Endodermal cell (in vitro differentiated cells): Measurements from ENCODE around the gene ANKS1B. TPM values are rescaled to one million over a fixed set of nuclear protein-coding genes. Genes with fewer than 3 reads are reported as not detected.

Experiments used
- DNase-seq: peaks from one replicate; pipeline ENCODE4 v3.0.0-alpha.2; 2017
- H3K27ac ChIP-seq: 2 replicates; pipeline ENCODE4 v1.5.1; 2013; ENCODE audit warnings: mild to moderate bottlenecking, low read depth, low read length, moderate library complexity
- H3K27me3 ChIP-seq: 2 replicates; pipeline ENCODE4 v1.6.1; 2013; ENCODE audit warnings: mild to moderate bottlenecking, low read length, moderate library complexity; ENCODE audit not compliant: insufficient read depth, control insufficient read depth, poor library complexity, severe bottlenecking
- H3K36me3 ChIP-seq: 2 replicates; pipeline ENCODE4 v1.7.0; 2013; ENCODE audit warnings: mild to moderate bottlenecking, low read length, moderate library complexity; ENCODE audit not compliant: control insufficient read depth, insufficient read depth
- H3K4me1 ChIP-seq: one replicate; pipeline ENCODE4 v1.7.0; 2013; ENCODE audit warnings: low read length; ENCODE audit not compliant: control insufficient read depth, insufficient read depth
- H3K4me3 ChIP-seq: 2 replicates; pipeline ENCODE4 v1.5.1; 2013; ENCODE audit warnings: mild to moderate bottlenecking, low read length, moderate library complexity
- H3K9ac ChIP-seq: 2 replicates; pipeline ENCODE4 v1.6.1; 2013; ENCODE audit warnings: mild to moderate bottlenecking, low read length, moderate library complexity; ENCODE audit not compliant: poor library complexity, severe bottlenecking; ENCODE audit errors: extremely low read depth
- H3K9me3 ChIP-seq: 2 replicates; pipeline ENCODE4 v1.6.1; 2013; ENCODE audit warnings: mild to moderate bottlenecking, low read length, moderate library complexity; ENCODE audit not compliant: control insufficient read depth
- H3K27ac Mint-ChIP-seq: 2 replicates; pipeline ENCODE4 v1.8.0; 2020; ENCODE audit warnings: mixed read lengths
- H3K27me3 Mint-ChIP-seq: 2 replicates; pipeline ENCODE4 v1.8.0; 2021; ENCODE audit warnings: mild to moderate bottlenecking, mixed read lengths; ENCODE audit not compliant: insufficient read depth
- H3K36me3 Mint-ChIP-seq: 2 replicates; pipeline ENCODE4 v1.8.0; 2020; ENCODE audit warnings: low read depth, mixed read lengths
- H3K4me1 Mint-ChIP-seq: 2 replicates; pipeline ENCODE4 v1.8.0; 2020; ENCODE audit warnings: mixed read lengths
- H3K4me3 Mint-ChIP-seq: 2 replicates; pipeline ENCODE4 v1.8.0; 2020; ENCODE audit warnings: mild to moderate bottlenecking, moderate library complexity, mixed read lengths
- H3K9me3 Mint-ChIP-seq: 2 replicates; pipeline ENCODE4 v1.8.0; 2020; ENCODE audit warnings: mild to moderate bottlenecking, mixed read lengths
- WGBS, 2 experiments: methylation state at CpG; one replicate each; pipeline versions ENCODE4 v1.1.5 to v1.1.7; 2013; ENCODE audit warnings: missing lambda C conversion rate in 2 of 2, mixed read lengths in 1 of 2; ENCODE audit not compliant: insufficient coverage in 1 of 2, insufficient read length in 1 of 2; 5-methylcytosine and 5-hydroxymethylcytosine counted together
- total RNA-seq, 2 donors: library from RNA; stranded (reverse); fragmentation: NEBNext Ultra II Directional in 1 of 2; extraction: Animal tissue kit (Norgen Biotek cat#: 25700) in 1 of 2; gene quantifications; 2 replicates in 1 of 2; 3 replicates in 1 of 2; pipeline ENCODE4 v1.2.1, GENCODE V29; 2021
- TF ChIP-seq, protein P1 (sequence below): fragments of 200-600 bp; sonication (generic); conservative IDR thresholded peaks from 2 replicates; pipeline ENCODE4 v1.5.0; 2021; ENCODE audit warnings: antibody characterized with exemption, mild to moderate bottlenecking

ANKS1B gene
- total RNA-seq, 2 donors from 2014 or later, result 28.5 to 65.8 TPM

DNA sequence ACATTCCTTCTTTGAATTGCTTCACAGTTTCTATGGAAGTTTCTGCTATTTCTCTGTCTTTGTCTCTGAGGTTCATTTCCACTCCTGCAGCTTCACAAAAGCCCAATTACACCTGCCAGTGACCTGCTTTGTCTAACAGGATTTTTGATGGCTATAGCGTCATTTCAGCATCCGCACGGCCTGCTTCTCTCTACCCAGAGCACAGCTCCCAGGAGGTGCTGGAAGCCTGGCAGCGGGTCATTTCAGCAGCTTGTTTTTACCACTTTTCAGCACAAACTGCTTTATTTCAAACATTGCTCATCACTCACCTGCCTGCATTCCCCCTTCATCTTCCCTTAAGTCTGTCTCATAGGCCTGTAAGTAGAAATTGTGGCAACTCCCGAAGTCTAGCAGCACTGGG, 771.7 kb downstream of the ANKS1B start:
- no peak overlapping the region for H3K4me3 ChIP-seq
- Mint-ChIP-seq H3K27ac (no peak overlapping the region), H3K9me3 (peaks cover 53% of the 10 kb centered on the region), H3K27me3 (no peaks in the 10 kb centered on the region), H3K4me3 (no peak overlapping the region), H3K4me1 (no peaks in the 10 kb centered on the region), H3K36me3 (peaks cover 18% of the 10 kb centered on the region)
- H3K4me1 ChIP-seq, result no peaks in the 10 kb centered on the region
- 78 to 91% methylated on average over 1 to 5 of the region's 5 CpGs for WGBS, 2 experiments
- no peaks in the 10 kb centered on the region for H3K27me3 ChIP-seq
- H3K27ac ChIP-seq, result no peak overlapping the region
- no peak overlapping the region for H3K9ac ChIP-seq
- TF ChIP-seq, protein P1, sequence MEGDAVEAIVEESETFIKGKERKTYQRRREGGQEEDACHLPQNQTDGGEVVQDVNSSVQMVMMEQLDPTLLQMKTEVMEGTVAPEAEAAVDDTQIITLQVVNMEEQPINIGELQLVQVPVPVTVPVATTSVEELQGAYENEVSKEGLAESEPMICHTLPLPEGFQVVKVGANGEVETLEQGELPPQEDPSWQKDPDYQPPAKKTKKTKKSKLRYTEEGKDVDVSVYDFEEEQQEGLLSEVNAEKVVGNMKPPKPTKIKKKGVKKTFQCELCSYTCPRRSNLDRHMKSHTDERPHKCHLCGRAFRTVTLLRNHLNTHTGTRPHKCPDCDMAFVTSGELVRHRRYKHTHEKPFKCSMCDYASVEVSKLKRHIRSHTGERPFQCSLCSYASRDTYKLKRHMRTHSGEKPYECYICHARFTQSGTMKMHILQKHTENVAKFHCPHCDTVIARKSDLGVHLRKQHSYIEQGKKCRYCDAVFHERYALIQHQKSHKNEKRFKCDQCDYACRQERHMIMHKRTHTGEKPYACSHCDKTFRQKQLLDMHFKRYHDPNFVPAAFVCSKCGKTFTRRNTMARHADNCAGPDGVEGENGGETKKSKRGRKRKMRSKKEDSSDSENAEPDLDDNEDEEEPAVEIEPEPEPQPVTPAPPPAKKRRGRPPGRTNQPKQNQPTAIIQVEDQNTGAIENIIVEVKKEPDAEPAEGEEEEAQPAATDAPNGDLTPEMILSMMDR, result no peak
- DNase-seq, result no peak
- H3K9me3 ChIP-seq, result peaks cover 47% of the 10 kb centered on the region
- H3K36me3 ChIP-seq, result no peaks in the 10 kb centered on the region

DNA sequence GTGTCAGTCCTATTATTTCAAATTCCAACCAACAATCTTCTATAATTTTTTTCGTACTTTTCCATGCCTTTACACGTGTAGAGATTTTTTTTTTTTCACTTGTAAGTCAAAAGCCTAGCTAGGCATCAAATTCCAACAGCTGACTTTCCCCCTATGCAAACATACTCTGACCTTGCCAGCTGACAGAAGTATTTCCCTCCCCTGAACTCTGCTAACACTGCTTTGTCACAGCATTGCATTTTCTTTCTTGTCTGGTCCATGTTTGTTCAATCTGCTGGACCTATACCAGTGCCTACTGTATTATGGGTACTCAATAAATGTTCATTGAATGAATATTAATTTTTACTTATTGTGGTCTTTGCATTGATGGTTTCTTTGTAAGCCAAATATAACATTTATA, 772.5 kb downstream of the ANKS1B start:
- no peak overlapping the region for H3K27ac Mint-ChIP-seq

DNA sequence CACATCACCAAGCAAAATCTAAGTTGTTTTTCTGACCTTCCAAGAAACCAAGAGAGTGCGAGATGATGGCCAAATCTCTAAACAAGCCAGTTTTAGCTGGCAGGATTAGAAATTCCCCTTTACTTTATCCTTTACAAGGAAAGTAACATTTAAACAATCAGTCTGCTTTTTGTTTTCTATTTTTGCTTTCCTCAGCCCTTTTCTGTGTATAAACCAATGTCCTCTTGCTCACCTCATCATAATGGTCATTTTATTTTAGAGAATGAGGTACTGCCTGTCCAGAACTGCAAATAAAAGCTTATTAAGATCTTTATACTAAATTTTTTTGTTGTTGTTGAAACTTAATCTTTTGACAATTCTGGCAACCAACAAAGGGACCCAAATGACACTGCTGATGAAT, 779.6 kb downstream of the ANKS1B start:
- Histone ChIP-seq H3K4me3 (no peak overlapping the region), H3K4me1 (no peaks in the 10 kb centered on the region), H3K27ac (no peak overlapping the region), H3K36me3 (no peaks in the 10 kb centered on the region), H3K9me3 (peaks cover 13% of the 10 kb centered on the region), H3K9ac (no peak overlapping the region), H3K27me3 (no peaks in the 10 kb centered on the region)
- TF ChIP-seq, protein P1, result no peak
- Mint-ChIP-seq H3K4me3 (no peak overlapping the region), H3K36me3 (peaks cover 5% of the 10 kb centered on the region), H3K27me3 (no peaks in the 10 kb centered on the region), H3K9me3 (peaks cover 13% of the 10 kb centered on the region), H3K27ac (no peak overlapping the region), H3K4me1 (peaks cover 6% of the 10 kb centered on the region)
- 96 to 100% methylated on average over 1 of the region's 1 CpG for WGBS, 2 experiments
- no peak for DNase-seq

More for the DNA sequence above, 772.5 kb downstream of the ANKS1B start:
- Mint-ChIP-seq H3K27me3 (no peaks in the 10 kb centered on the region), H3K9me3 (peaks cover 53% of the 10 kb centered on the region), H3K36me3 (peaks cover 18% of the 10 kb centered on the region), H3K4me1 (no peaks in the 10 kb centered on the region), H3K4me3 (no peak overlapping the region)
- H3K4me1 ChIP-seq, result no peaks in the 10 kb centered on the region
- DNase-seq, result no peak
- no peak overlapping the region for H3K9ac ChIP-seq
- no peaks in the 10 kb centered on the region for H3K27me3 ChIP-seq
- WGBS, 2 experiments, result 77 to 81% methylated on average over 2 of the region's 2 CpGs
- H3K4me3 ChIP-seq, result no peak overlapping the region
- TF ChIP-seq, protein P1, result no peak
- H3K27ac ChIP-seq, result no peak overlapping the region
- H3K36me3 ChIP-seq, result no peaks in the 10 kb centered on the region
- H3K9me3 ChIP-seq, result peaks cover 47% of the 10 kb centered on the region
